Bronchial epithelial cell (primary cell): ENCODE measurements around the gene WNK2. TPM values are rescaled to one million over a fixed set of nuclear protein-coding genes. Genes with fewer than 3 reads are reported as not detected.

Source experiments
- DNase-seq: peaks from one replicate; pipeline ENCODE4 v3.0.0-alpha.2; 2010; ENCODE audit warnings: low read depth
- FAIRE-seq: peaks from 2 replicates; lab custom pipeline; 2011; peaks lifted over from hg19 to GRCh38; lab: Jason Lieb, UNC
- H3K27me3 ChIP-seq: 2 replicates; pipeline ENCODE4 v1.5.1; 2011; ENCODE audit warnings: low read length; ENCODE audit not compliant: control insufficient read depth, insufficient read depth
- H3K36me3 ChIP-seq: 2 replicates; pipeline ENCODE4 v1.5.1; 2011; ENCODE audit warnings: low read length; ENCODE audit not compliant: control insufficient read depth, insufficient read depth
- H3K4me3 ChIP-seq: 2 replicates; pipeline ENCODE4 v1.5.1; 2011; ENCODE audit warnings: mild to moderate bottlenecking, low read depth, low read length, control low read depth
- CTCF ChIP-seq: IDR thresholded peaks from 2 replicates; pipeline ENCODE4 v1.5.1; 2011; ENCODE audit warnings: mild to moderate bottlenecking, moderate library complexity, low read length, control low read depth, inconsistent platforms; ENCODE audit not compliant: insufficient read depth, severe bottlenecking
- total RNA-seq: library from RNA; depleted of rRNA; stranded (reverse); fragments of >200 nt; gene quantifications from 2 replicates; pipeline ENCODE4 v1.2.1, GENCODE V29; 2014

Gene WNK2
- total RNA-seq, 1 donor from 2014 or later, result under 0.01 TPM

GRCh38 chr9:93298498-93299417 lies 114.8 kb downstream of the WNK2 start:
- Histone ChIP-seq H3K36me3 (no peaks in the 10 kb centered on the region), H3K27me3 (peaks cover 4% of the 10 kb centered on the region), H3K4me3 (no peak overlapping the region)
- TF ChIP-seq CTCF, result no peak
- peak; percentile 18 for FAIRE-seq
- DNase-seq, result no peak

GRCh38 chr9:93299418-93300174 lies 115.7 kb downstream of the WNK2 start:
- FAIRE-seq (no peak), DNase-seq (no peak)
- no peaks in the 10 kb centered on the region for H3K27me3 ChIP-seq
- no peaks in the 10 kb centered on the region for H3K36me3 ChIP-seq
- no peak for TF ChIP-seq CTCF
- no peak overlapping the region for H3K4me3 ChIP-seq

- no peak overlapping the region for H3K4me3 ChIP-seq
- no peaks in the 10 kb centered on the region for H3K27me3 ChIP-seq
- no peak for TF ChIP-seq CTCF
- FAIRE-seq, result no peak
- H3K36me3 ChIP-seq, result no peaks in the 10 kb centered on the region
- DNase-seq, result no peak
These were observed 116.2 kb downstream of the WNK2 start for GRCh38 chr9:93300175-93300572.

GRCh38 chr9:93300585-93301081 lies 116.7 kb downstream of the WNK2 start:
- Histone ChIP-seq H3K36me3 (no peaks in the 10 kb centered on the region), H3K27me3 (no peaks in the 10 kb centered on the region), H3K4me3 (no peak overlapping the region)
- FAIRE-seq (no peak), DNase-seq (no peak)
- TF ChIP-seq CTCF, result no peak

GRCh38 chr9:93301291-93301811 lies 117.4 kb downstream of the WNK2 start:
- FAIRE-seq (no peak), DNase-seq (no peak)
- H3K36me3 ChIP-seq, result no peaks in the 10 kb centered on the region
- TF ChIP-seq CTCF, result no peak
- peaks cover 3% of the 10 kb centered on the region for H3K27me3 ChIP-seq
- H3K4me3 ChIP-seq, result no peak overlapping the region
